SU-DHL-6 (cell line): ENCODE results near the gene PRSS21.

Experiments used
- EZH2phosphoT487 ChIP-seq: fragments of 200-600 bp; sonication (generic), shearing (Covaris generic); conservative IDR thresholded peaks from 2 replicates; pipeline ENCODE4 v1.6.1; 2018; ENCODE audit warnings: mild to moderate bottlenecking, antibody characterized with exemption, low read length, moderate library complexity, mixed read lengths
- TF ChIP-seq, protein P1 (sequence below): fragments of 200-600 bp; sonication (generic); IDR thresholded peaks from one replicate; pipeline ENCODE4 v1.5.1; 2017; ENCODE audit warnings: antibody characterized with exemption, mild to moderate bottlenecking, low read length, moderate library complexity; ENCODE audit not compliant: insufficient read depth, poor library complexity, severe bottlenecking

DNA sequence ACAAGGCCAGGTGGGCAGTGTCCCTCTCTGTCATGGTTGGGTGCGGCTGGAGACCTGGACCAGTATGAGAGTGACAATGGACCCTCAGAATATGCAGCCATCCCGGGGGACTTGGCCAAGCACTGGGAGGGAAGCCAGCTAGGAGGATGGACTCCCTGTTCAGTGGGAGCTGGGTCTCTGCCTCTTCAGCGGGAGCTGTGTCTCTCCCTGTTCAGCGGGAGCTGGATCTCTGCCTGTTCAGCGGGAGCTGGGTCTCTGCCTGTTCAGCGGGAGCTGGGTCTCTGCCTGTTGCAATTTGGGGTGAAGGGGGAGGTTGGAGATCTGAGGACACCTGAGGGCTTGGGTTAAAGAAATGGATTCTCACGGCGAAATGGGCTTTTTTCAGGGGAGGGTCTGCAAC, 25.9 kb upstream of the PRSS21 start:
- TF ChIP-seq, protein P1, sequence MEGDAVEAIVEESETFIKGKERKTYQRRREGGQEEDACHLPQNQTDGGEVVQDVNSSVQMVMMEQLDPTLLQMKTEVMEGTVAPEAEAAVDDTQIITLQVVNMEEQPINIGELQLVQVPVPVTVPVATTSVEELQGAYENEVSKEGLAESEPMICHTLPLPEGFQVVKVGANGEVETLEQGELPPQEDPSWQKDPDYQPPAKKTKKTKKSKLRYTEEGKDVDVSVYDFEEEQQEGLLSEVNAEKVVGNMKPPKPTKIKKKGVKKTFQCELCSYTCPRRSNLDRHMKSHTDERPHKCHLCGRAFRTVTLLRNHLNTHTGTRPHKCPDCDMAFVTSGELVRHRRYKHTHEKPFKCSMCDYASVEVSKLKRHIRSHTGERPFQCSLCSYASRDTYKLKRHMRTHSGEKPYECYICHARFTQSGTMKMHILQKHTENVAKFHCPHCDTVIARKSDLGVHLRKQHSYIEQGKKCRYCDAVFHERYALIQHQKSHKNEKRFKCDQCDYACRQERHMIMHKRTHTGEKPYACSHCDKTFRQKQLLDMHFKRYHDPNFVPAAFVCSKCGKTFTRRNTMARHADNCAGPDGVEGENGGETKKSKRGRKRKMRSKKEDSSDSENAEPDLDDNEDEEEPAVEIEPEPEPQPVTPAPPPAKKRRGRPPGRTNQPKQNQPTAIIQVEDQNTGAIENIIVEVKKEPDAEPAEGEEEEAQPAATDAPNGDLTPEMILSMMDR, result no peak
- TF ChIP-seq EZH2phosphoT487, result no peak
